WERI-Rb-1 (cell line): Measurements from ENCODE around the gene CD47.

ENCODE experiments used
- DNase-seq: peaks from one replicate; pipeline ENCODE4 v3.0.0-alpha.2; 2020
- H3K27ac ChIP-seq: fragments of 250-450 bp; sonication (Bioruptor Pico); 2 replicates; pipeline ENCODE4 v1.5.1; 2020; ENCODE audit warnings: mild to moderate bottlenecking, moderate library complexity
- H3K27me3 ChIP-seq: fragments of 250-450 bp; sonication (Bioruptor Pico); 2 replicates; pipeline ENCODE4 v1.5.1; 2021; ENCODE audit warnings: mild to moderate bottlenecking, low read depth, moderate library complexity; ENCODE audit not compliant: insufficient read depth, severe bottlenecking
- H3K36me3 ChIP-seq: fragments of 250-450 bp; sonication (Bioruptor Pico); 2 replicates; pipeline ENCODE4 v1.5.1; 2020; ENCODE audit warnings: mild to moderate bottlenecking, moderate library complexity
- H3K4me3 ChIP-seq: 2 replicates; pipeline ENCODE4 v1.5.1; 2011; ENCODE audit warnings: low read depth, mild to moderate bottlenecking, control low read depth, low read length
- H3K9me3 ChIP-seq: fragments of 250-450 bp; sonication (Bioruptor Pico); 2 replicates; pipeline ENCODE4 v1.5.1; 2021; ENCODE audit warnings: mild to moderate bottlenecking, moderate library complexity; ENCODE audit not compliant: severe bottlenecking
- TF ChIP-seq, protein P1 (sequence below): IDR thresholded peaks from 2 replicates; pipeline ENCODE4 v1.5.1; 2011; ENCODE audit warnings: low read depth, mild to moderate bottlenecking, control low read depth, inconsistent platforms, low read length

Gene CD47

DNA sequence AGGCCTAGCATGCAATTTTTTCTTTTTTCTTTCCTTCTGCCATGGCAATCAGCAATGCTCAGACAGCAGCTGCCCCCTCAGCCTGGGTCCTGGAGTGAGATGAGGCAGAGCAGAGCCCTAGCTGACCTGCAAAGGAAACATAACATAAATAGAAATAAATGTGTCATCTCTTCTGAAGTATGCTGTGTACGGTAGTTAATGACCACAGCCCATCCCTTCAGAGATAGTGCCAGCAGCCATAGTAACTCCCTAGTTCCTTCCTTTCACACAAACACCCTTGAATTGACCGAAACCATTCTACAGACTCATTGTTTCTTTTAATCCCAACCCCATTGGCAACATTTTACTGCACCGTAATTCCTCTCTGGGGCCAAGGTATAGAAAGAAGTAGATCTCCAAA is 8.4 kb upstream of the CD47 start:
- no peaks in the 10 kb centered on the region for H3K36me3 ChIP-seq
- H3K27ac ChIP-seq = no peak overlapping the region
- DNase-seq = no peak
- TF ChIP-seq, protein P1, sequence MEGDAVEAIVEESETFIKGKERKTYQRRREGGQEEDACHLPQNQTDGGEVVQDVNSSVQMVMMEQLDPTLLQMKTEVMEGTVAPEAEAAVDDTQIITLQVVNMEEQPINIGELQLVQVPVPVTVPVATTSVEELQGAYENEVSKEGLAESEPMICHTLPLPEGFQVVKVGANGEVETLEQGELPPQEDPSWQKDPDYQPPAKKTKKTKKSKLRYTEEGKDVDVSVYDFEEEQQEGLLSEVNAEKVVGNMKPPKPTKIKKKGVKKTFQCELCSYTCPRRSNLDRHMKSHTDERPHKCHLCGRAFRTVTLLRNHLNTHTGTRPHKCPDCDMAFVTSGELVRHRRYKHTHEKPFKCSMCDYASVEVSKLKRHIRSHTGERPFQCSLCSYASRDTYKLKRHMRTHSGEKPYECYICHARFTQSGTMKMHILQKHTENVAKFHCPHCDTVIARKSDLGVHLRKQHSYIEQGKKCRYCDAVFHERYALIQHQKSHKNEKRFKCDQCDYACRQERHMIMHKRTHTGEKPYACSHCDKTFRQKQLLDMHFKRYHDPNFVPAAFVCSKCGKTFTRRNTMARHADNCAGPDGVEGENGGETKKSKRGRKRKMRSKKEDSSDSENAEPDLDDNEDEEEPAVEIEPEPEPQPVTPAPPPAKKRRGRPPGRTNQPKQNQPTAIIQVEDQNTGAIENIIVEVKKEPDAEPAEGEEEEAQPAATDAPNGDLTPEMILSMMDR = no peak
- no peaks in the 10 kb centered on the region for H3K27me3 ChIP-seq
- no peak overlapping the region for H3K4me3 ChIP-seq
- H3K9me3 ChIP-seq = no peaks in the 10 kb centered on the region

DNA sequence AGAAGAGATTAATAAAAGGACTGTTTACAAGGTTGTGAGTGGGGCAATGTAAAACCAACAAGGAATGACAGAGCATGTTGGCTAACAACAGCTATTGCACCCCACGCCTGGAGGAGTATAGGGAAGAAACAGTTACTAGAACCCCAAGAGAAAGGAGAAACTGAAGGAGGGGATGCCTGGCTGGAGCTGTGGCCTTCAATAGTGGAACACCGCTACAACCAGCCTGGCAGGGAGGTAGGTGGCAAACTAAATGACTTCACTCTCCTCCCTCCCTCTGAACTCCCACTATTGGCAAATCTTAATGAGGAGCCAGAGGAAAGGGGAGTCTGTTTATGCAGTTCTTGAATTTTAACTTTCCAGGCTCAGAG is 7.2 kb upstream of the CD47 start:
- no peaks in the 10 kb centered on the region for H3K9me3 ChIP-seq
- DNase-seq = no peak
- TF ChIP-seq, protein P1 = no peak
- H3K4me3 ChIP-seq = no peak overlapping the region
- no peaks in the 10 kb centered on the region for H3K27me3 ChIP-seq
- H3K27ac ChIP-seq = no peak overlapping the region
- H3K36me3 ChIP-seq = no peaks in the 10 kb centered on the region

DNA sequence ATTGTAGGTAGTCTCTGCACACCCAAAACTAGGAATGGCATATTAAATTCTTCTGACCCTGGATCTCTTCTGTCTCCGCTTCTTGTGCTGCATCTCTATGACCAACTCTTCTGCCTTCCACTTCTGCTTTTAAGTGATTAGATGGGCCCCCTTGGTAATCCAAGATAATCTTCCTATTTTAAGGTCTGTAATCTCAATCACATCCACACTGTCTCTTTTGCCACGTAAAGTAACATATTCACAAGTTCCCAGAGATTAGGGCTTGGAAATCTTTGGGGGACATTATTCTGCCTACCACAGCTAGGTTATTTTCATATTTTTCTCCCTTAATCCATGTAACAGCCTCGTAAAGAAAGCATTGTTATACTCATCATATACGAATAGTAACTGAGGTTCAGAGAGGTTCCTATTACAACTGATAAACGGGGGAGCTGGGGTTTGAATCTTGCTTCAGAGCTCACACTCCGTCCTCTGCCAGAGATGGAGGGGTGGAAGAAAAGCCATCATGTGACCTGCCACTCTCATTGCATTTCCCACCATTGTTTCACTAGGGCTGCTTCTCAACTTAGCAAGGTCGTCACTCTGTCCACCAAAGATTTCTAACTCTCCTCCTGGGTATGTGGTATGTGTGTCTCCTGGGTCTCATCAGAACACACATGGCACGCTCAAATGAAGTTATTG is 6.6 kb upstream of the CD47 start:
- Histone ChIP-seq H3K36me3 (no peaks in the 10 kb centered on the region), H3K27me3 (no peaks in the 10 kb centered on the region), H3K4me3 (peak overlapping the region; percentile 42), H3K9me3 (no peaks in the 10 kb centered on the region), H3K27ac (no peak overlapping the region)
- no peak for DNase-seq
- TF ChIP-seq, protein P1 = no peak

DNA sequence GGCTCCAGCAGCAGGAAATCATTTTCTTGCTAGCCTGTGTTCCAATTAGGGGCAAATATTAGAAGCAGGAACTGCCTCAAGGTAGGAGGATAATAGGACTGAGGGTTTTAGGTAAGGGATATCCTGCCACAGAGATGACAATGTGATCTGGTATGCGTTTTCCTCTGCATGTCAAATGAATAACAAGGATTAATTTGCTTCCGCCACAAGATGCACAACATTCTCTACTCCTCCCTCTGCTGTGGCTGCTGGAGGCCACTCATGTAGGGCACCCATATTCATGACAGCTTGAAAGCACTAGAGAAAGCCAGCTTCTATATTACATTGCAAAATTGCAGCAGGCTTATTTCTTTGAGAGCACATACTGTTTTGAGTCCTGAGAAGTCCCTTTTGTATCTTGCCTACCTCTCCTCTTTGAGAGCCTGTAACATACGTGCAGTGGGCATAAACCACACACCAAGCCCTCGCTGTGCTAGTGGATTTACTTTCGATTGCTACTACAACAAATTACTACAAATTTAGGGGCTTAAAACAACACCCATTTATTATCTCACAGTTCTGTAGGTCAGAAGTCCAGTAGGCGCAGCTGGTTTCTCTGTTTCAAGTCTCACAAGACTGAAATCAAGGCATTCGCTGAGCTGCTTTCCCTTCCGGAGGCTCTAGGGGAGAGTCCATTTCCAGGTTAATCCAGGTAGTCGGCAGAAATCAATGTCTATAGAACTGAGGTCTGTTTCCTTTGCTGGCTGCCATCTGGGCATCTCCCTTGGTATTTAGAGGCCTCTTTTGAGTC is 5.9 kb upstream of the CD47 start:
- peak; percentile 69 for DNase-seq

DNA sequence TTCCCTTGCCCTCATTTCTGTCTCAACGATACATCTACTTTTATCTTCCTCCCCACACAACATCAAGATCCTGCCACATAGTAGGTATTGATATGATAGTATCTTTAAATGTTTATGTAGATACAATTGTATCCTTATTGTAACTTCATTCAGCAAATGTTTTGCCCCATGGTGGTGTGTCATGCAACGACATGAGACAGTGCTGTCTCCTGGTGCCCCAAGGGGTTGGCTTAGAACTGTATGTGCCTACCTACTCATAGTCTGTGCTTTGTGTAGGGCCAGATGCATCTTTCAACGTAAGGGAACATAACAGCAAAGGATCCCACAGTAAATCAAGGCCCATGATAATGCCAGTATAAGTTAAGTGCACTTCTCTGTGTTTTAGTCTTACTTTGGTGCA is 2.8 kb upstream of the CD47 start:
- no peak for DNase-seq
- Histone ChIP-seq H3K36me3 (no peaks in the 10 kb centered on the region), H3K4me3 (no peak overlapping the region), H3K27ac (no peak overlapping the region), H3K9me3 (peaks cover 4% of the 10 kb centered on the region), H3K27me3 (no peaks in the 10 kb centered on the region)
- TF ChIP-seq, protein P1 = no peak

More for the DNA sequence above, 5.9 kb upstream of the CD47 start:
- Histone ChIP-seq H3K27ac (peak overlapping the region; percentile 18; the same call in 1 of the 2 replicates), H3K27me3 (no peaks in the 10 kb centered on the region), H3K9me3 (no peaks in the 10 kb centered on the region), H3K36me3 (no peaks in the 10 kb centered on the region), H3K4me3 (peak overlapping the region; percentile 42)
- TF ChIP-seq, protein P1 = no peak
